GM12891 (cell line): ENCODE results near the gene ADD1.

Experiments used
- DNase-seq: peaks from one replicate; pipeline ENCODE4 v3.0.0; 2011; ENCODE audit warnings: low spot score; ENCODE audit not compliant: insufficient read length
- FAIRE-seq: peaks from 2 replicates; lab custom pipeline; 2011; peaks lifted over from hg19 to GRCh38; lab: Jason Lieb, UNC
- PAX5 ChIP-seq: IDR thresholded peaks from 2 replicates; pipeline ENCODE4 v1.6.1; 2011; ENCODE audit warnings: low read length, moderate library complexity, mild to moderate bottlenecking; ENCODE audit not compliant: insufficient read depth, severe bottlenecking
- POLR2A ChIP-seq: IDR thresholded peaks from 2 replicates; pipeline ENCODE4 v1.6.1; 2011; ENCODE audit warnings: low read depth, low read length, control low read depth
- POLR2AphosphoS5 ChIP-seq: IDR thresholded peaks from 2 replicates; pipeline ENCODE4 v1.6.1; 2011; ENCODE audit warnings: low read depth, low read length, control low read depth
- POU2F2 ChIP-seq: IDR thresholded peaks from 2 replicates; pipeline ENCODE4 v1.6.1; 2011; ENCODE audit warnings: low read depth, mild to moderate bottlenecking, control low read depth, low read length, moderate library complexity
- SPI1 ChIP-seq: IDR thresholded peaks from 2 replicates; pipeline ENCODE4 v1.6.1; 2011; ENCODE audit warnings: low read depth, low read length, control low read depth
- TAF1 ChIP-seq: IDR thresholded peaks from 2 replicates; pipeline ENCODE4 v1.6.1; 2011; ENCODE audit warnings: low read depth, low read length, control low read depth

The ADD1 gene

DNA sequence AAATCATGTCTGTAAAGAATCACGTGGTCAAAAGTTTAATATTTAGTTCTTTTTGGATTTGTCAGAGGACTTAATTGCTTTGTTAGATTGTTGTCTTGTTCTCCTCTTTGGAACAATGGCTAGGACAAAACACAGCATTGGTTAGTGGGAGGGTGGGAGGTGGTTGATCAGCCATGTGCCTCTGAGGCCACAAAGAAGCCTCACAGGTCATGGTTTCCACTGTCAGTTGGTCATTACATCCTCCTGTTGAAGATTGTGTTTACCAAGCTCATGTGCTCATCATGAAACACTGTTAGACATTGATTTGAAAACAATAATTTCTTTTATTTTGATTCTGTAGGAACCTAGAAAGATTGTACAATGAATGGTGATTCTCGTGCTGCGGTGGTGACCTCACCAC, 31.9 kb downstream of the ADD1 start:
- no peak for FAIRE-seq

DNA sequence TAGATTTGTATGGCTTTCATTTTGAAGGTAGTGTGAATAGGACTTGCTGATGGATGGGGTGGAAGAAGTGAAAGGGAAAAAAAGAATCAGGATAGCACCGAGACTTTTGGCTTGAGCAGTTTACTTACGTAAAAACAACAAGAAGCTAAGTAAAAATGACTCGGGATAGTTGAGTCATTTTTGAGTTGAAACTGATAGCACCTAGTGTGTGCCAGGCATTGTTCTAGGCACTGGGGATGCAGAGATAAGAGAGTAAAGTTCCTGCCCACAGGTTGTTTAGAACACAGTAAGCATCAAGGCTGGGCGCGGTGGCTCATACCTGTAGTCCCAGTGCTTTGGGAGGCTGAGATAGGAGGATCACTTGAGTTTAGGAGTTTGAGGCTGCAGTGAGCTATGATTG, 34.7 kb downstream of the ADD1 start:
- TF ChIP-seq POLR2AphosphoS5 (no peak), TAF1 (no peak), PAX5 (no peak), POLR2A (no peak), SPI1 (no peak)
- no peak for FAIRE-seq
- no peak for DNase-seq

More for the DNA sequence above, 31.9 kb downstream of the ADD1 start:
- TF ChIP-seq SPI1 (no peak), TAF1 (no peak), PAX5 (no peak), POU2F2 (no peak), POLR2A (no peak), POLR2AphosphoS5 (no peak)
- DNase-seq = no peak

DNA sequence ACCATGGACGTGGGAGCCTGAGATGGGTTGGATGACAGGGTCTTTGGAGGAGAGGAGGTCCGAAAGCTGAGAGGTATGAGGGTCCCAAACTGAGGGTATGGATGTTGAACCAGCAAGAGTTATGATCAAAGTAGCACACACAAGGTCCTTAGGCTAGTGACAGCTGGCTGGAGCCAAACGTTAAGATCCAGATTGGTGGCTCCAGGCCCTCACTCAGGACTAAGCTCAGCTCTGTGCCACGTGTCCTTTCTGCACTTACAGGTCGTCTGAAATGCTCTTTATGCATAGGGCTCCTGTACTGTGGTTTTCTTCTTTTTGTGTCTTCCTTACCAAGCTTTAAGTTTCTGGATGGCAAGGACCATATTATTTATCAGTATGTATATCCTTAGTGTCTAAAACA, 35.4 kb downstream of the ADD1 start:
- TF ChIP-seq TAF1 (no peak), SPI1 (no peak), POLR2A (no peak), POU2F2 (no peak), POLR2AphosphoS5 (no peak), PAX5 (no peak)
- DNase-seq (no peak), FAIRE-seq (no peak)

DNA sequence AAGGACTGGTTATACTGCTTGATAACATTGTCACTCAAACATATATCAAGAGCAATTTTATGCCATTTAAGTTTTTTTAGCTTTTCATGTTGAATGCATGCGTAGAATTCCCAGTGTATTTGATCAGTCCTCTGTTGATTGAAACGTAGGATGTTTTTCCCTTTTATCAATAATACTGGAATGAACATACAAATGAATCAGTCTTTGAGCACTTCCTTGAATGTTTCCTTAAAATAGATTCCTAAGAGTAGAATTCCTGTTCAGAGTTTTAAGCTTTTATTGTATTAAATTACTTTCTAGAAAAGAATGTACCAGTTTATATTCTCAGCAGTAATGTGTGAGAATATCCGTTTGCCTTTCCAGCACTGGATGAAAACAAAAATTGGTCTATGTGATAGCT, 37.8 kb downstream of the ADD1 start:
- no peak for FAIRE-seq
- TF ChIP-seq POLR2AphosphoS5 = no peak
- no peak for TF ChIP-seq TAF1
- TF ChIP-seq SPI1 = no peak
- no peak for TF ChIP-seq POU2F2
- no peak for TF ChIP-seq POLR2A
- TF ChIP-seq PAX5 = no peak

DNA sequence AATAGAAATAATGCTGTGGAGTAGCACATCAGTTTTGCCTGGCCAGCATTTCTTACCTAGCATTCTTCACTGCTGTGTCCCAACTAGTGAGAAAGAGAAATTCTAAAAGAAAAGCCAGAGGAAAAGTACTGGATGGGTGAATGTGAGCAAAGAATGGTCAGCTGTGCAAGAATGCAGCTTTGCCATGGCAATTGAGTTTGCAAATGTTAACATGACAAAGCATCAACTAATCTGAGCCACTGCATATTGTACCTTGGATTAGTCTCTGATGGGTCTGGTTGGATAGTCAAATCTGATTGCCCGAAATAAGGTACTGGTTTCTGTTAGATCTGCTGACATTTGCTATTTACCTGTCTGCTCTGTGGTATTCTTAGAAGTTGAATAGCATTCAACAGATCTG, 38.7 kb downstream of the ADD1 start:
- FAIRE-seq (no peak), DNase-seq (no peak)
- no peak for TF ChIP-seq POU2F2
- TF ChIP-seq TAF1 = no peak
- TF ChIP-seq SPI1 = no peak
- no peak for TF ChIP-seq PAX5
- TF ChIP-seq POLR2A = no peak
- no peak for TF ChIP-seq POLR2AphosphoS5

More for the DNA sequence above, 37.8 kb downstream of the ADD1 start:
- DNase-seq = no peak

DNA sequence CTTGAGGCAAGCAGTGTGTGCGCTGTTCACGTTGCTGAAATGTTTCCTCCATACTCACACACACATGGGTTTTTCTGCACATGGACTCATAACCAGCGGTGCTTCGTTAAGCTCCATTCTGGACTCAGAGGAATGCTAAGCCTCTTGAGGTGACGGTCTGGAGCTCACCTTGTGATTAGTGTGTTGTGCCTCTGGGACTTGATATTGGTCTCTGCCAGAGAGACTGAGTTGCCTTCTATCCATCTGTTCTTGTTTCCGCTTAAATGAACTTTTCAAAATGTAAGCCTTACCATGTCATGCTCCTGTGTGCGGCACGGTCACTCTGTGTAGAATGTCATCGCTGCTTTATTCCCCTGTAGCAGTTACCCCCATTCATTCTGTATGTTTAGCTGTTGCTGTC, 42.5 kb downstream of the ADD1 start:
- FAIRE-seq = no peak
- DNase-seq = no peak
- TF ChIP-seq PAX5 = no peak
- no peak for TF ChIP-seq POLR2AphosphoS5
- TF ChIP-seq TAF1 = no peak
- TF ChIP-seq SPI1 = no peak
- TF ChIP-seq POU2F2 = no peak
- TF ChIP-seq POLR2A = no peak

DNA sequence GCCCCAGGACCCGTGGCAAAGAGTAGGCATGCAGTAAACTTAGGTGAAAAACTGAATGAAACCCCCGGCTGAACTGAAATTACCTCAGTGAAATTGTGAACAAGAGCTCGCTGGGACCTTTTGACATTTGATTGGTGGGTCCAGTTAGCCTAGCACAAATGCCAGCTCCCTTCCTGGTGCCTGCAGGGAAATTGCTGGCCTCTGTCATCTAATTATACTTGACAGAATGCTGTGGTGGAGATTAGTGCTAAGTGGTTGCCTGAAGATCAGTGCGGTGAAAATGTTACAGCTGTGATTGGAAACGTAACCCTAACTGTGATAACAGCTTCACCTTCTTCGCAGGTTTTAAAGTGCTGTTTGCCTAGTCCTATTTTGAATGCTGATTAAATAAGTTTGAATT, 43.0 kb downstream of the ADD1 start:
- TF ChIP-seq PAX5 (no peak), SPI1 (no peak), POLR2AphosphoS5 (no peak), POU2F2 (no peak), POLR2A (no peak), TAF1 (no peak)
- DNase-seq (no peak), FAIRE-seq (no peak)

DNA sequence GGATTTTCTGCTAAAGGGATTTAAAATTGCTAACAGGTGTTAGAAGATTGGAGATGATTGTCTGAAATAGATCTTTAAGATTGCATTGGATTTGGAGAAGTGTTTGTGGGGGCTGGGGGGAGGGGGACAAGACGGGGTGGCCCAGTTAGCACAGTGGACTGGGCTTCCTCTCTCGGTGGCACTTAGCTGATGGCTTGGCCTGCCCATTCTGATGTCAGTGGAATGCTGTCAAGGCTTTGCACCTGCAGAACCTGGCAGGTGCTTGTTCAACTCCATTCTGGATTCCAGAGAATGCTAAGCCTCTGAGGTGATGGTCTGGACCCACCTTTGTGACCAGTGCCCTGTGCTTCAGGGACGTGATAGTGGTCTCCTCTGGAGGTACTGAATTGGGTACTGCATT, 43.7 kb downstream of the ADD1 start:
- FAIRE-seq (no peak), DNase-seq (no peak)
- TF ChIP-seq SPI1 (no peak), POU2F2 (no peak), PAX5 (no peak), TAF1 (no peak), POLR2A (no peak), POLR2AphosphoS5 (no peak)

DNA sequence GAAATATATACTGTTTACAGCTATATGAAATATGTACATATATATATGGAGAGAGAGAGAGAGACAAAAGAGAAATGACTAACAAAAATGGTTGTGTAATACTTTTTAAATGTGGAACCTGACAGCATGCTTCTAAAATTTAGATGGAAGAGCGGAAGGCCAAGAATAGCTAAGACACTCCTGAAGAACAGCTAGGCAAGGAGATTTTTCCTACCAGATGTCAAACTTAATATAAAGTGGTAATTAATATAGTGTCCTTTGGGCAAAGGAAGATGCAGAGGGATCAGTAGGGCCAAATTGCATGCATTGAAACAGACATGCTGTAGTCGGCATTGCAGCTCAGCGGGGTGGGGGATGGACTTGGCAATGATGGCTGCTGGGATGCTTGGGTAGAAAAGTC, 45.2 kb downstream of the ADD1 start:
- no peak for DNase-seq
- FAIRE-seq = no peak
- TF ChIP-seq POLR2A = no peak
- TF ChIP-seq POLR2AphosphoS5 = no peak
- no peak for TF ChIP-seq SPI1
- no peak for TF ChIP-seq TAF1
- no peak for TF ChIP-seq PAX5
- no peak for TF ChIP-seq POU2F2

DNA sequence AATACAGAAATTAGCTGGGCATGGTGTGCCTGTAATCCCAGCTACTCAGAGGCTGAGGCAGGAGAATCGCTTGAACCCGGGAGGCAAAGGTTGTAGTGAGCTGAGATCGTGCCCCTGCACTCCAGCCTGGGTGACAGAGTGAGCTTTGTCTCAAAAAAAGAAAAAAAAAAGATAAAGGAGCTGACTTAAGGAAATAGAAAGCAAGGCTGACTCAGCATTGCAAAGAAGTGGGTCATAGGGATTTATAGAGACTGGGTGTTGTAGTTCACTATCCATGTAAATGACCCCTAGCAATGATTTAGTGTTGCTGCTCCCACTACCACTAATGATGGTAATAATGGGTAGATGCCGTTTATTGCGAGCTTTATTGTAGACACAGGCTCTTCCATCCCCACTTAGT, 47.6 kb downstream of the ADD1 start:
- FAIRE-seq (no peak), DNase-seq (no peak)
- TF ChIP-seq POLR2AphosphoS5 (no peak), PAX5 (no peak), POU2F2 (no peak), TAF1 (no peak), POLR2A (no peak)

DNA sequence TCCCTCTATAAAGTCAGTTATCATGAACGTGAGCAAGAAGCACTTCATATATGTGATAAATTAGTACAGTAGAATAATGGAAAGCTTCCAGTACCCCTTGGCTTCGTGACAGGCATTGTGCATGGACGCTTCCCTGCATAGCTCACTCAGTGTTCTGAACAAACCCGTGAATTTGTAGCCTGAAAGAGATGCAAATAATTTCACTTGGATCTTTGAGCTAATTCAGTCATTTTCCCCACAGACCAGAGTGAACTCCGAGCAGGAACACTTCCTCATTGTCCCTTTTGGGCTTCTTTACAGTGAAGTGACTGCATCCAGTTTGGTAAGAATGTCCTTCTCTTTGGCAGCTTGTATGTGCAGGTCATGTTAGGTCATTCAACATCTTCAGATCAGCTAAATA, 50.1 kb downstream of the ADD1 start:
- FAIRE-seq = no peak
- DNase-seq = no peak
- TF ChIP-seq POLR2AphosphoS5 (no peak), TAF1 (no peak), POLR2A (no peak), POU2F2 (no peak), SPI1 (no peak), PAX5 (no peak)
